ENCODE measurements around the gene C11orf16.
"Not testable (repeated sequence)": the region's sequence is repeated elsewhere in the genome, so short reads cannot be mapped to it uniquely, and the experiment has no call there.

Gene C11orf16

DNA sequence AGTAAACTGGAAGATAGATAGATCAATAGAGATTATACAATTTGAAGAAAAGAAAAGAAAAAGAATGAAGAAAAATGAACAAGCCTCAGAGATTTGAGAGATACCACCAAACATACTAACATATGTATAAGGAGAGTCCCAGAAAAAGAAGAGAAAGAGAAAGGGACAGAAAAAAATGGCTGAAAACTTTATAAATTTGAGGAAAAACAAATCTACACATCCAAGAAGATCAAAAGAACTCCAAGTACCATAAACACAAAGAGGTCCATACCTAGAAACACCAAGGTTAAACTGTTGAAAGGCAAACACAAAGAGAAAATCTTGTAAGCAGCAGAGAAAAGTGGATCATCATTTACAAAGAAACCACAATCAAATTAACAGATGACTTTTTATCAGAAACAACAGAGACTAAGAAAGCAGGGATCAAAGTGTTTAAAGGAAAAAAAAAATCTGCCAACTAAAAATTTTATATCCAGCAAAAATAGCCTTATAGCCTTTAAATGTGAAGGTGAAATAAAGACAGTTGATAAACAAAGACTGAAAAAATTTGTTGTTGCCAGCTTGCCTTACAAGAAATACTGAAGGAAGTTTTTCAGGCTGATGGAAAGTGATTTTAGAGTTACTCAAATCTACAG lies 33.5 kb downstream of the C11orf16 start:
- TF ChIP-seq, protein P1, sequence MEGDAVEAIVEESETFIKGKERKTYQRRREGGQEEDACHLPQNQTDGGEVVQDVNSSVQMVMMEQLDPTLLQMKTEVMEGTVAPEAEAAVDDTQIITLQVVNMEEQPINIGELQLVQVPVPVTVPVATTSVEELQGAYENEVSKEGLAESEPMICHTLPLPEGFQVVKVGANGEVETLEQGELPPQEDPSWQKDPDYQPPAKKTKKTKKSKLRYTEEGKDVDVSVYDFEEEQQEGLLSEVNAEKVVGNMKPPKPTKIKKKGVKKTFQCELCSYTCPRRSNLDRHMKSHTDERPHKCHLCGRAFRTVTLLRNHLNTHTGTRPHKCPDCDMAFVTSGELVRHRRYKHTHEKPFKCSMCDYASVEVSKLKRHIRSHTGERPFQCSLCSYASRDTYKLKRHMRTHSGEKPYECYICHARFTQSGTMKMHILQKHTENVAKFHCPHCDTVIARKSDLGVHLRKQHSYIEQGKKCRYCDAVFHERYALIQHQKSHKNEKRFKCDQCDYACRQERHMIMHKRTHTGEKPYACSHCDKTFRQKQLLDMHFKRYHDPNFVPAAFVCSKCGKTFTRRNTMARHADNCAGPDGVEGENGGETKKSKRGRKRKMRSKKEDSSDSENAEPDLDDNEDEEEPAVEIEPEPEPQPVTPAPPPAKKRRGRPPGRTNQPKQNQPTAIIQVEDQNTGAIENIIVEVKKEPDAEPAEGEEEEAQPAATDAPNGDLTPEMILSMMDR (IDR thresholded peaks at IDR 0.05; ENCODE audit: extremely low read depth, insufficient read depth, missing control alignments): no peak
- no peak for DNase-seq (ENCODE audit: low spot score)
- in situ Hi-C loops (cut with MboI; ENCODE audit: low pct_unique_long_range_greater_than_20kb, low sequenced_read_pairs, unreplicated experiment): no loop called here

GRCh38 chr11:8891185-8891584 lies 41.6 kb downstream of the C11orf16 start:
- DNase-seq (ENCODE audit: low spot score); in situ Hi-C loops (cut with MboI; ENCODE audit: low pct_unique_long_range_greater_than_20kb, low sequenced_read_pairs, unreplicated experiment): not testable (repeated sequence)

GRCh38 chr11:8886322-8886721 lies 46.4 kb downstream of the C11orf16 start:
- TF ChIP-seq, protein P1 (IDR thresholded peaks at IDR 0.05; ENCODE audit: extremely low read depth, insufficient read depth, missing control alignments): no peak
- in situ Hi-C loops (cut with MboI; ENCODE audit: low pct_unique_long_range_greater_than_20kb, low sequenced_read_pairs, unreplicated experiment): no loop called here
- DNase-seq (ENCODE audit: low spot score): no peak

- DNase-seq (ENCODE audit: low spot score); in situ Hi-C loops (cut with MboI; ENCODE audit: low pct_unique_long_range_greater_than_20kb, low sequenced_read_pairs, unreplicated experiment): not testable (repeated sequence)
Observed at GRCh38 chr11:8881585-8881984, 51.2 kb downstream of the C11orf16 start.

DNA sequence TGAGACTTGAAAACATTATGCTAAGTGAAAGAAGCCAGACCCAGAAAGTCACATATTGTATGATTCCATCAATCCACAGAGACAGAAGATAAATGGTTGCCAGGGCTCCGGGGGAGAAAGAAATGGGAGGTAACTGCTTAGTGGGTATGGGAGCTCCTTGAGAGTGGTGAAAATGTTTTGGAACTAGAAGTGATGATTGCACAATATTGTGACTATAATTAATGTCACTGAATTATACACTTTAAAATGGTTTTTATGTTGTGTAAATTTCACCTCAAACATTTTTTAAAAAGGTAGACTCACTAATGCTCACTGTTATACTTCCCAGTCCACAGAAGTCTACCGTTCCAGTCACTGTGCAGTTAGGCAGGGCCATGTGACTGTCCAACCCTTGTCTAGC lies 54.0 kb downstream of the C11orf16 start:
- TF ChIP-seq, protein P1 (IDR thresholded peaks at IDR 0.05; ENCODE audit: extremely low read depth, insufficient read depth, missing control alignments): no peak
- in situ Hi-C loops (cut with MboI; ENCODE audit: low pct_unique_long_range_greater_than_20kb, low sequenced_read_pairs, unreplicated experiment): no loop called here
- DNase-seq (ENCODE audit: low spot score): no peak

DNA sequence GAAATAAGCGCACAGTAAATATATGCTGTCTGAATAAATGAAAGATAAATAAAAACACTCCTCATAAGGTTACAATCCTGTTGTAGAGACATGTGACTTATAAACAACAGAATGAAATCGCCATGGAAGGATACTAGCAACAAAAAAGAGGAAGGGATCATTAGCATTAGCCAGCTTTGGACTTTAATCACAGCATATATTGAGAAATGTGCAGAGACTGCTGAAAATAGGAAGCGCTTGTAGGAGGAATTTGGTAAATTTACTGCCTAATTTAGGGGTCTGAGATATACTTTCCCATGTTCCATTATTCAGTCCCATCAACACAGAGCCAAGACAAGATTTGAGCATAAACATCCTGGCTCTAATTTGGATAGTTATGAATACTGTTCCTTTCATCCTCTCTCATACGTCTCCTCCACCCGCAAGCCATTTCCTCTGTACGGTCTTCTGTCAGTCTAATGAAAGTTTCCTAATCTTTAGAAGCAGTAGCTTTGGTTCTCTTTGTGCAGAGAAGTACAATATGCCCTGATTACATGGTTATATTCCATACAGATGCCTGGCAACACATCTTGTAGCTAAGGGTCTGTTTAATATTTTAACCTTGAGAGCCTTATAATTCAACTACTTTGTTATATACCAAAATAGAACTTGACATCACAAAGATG lies 58.9 kb downstream of the C11orf16 start:
- no peak for DNase-seq (ENCODE audit: low spot score)
- in situ Hi-C loops (cut with MboI; ENCODE audit: low pct_unique_long_range_greater_than_20kb, low sequenced_read_pairs, unreplicated experiment): no loop called here
- TF ChIP-seq, protein P1 (IDR thresholded peaks at IDR 0.05; ENCODE audit: extremely low read depth, insufficient read depth, missing control alignments): no peak

DNA sequence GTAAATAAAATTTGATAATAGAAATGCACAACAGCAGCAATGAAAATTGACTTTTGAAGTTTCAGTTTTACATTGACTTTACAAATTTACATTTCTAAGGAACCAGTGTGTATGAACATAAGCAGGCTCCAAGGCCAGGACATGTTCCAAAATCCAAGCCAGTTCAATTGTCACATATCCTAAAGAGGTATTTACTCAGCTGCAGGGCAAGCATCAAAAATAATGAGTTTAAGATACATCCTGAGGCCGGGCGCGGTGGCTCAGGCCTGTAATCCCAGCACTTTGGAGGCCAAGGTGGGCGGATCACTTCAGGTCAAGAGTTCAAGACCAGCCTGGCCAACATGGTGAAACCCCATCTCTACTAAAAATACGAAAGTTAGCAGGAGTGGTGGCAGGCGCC lies 60.8 kb downstream of the C11orf16 start:
- TF ChIP-seq, protein P1 (IDR thresholded peaks at IDR 0.05; ENCODE audit: extremely low read depth, insufficient read depth, missing control alignments): no peak
- in situ Hi-C loops (cut with MboI; ENCODE audit: low pct_unique_long_range_greater_than_20kb, low sequenced_read_pairs, unreplicated experiment): no loop called here
- no peak for DNase-seq (ENCODE audit: low spot score)
